ACHN (cell line): Measurements from ENCODE around the gene EDA.
"Not testable (repeated sequence)": the region's sequence is repeated elsewhere in the genome, so short reads cannot be mapped to it uniquely, and the experiment has no call there.

Experiments used
- DNase-seq: peaks from one replicate; pipeline ENCODE4 v3.0.0-alpha.2; 2015
- in situ Hi-C: cut with HindIII; loops from 2 replicates; pipeline ENCODE4 v1.10.0; 2017; ENCODE audit warnings: low sequenced_read_pairs, low pct_ligation_motif_present, low pct_unique_long_range_greater_than_20kb

The EDA gene

DNA sequence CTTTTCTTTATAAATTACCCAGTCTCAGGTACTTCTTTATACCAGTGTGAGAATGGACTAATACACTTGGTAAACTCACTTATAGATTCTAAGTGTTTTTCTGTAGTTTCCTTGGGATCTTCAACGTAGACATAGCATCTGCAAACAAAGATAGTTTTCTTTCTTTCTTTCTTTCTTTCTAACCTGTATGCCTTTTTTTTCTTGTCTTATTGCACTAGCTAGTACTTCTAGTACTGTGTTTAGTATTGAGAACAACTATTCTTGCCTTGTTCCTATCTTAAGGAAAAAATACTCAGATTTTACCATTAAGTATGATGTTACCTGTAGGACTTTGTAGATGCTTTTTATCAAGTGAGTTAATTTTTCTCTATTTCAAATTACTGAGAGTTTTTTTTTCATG, 102.2 kb downstream of the EDA start:
- DNase-seq = no peak
- in situ Hi-C loops = no loop called here

- in situ Hi-C loops = no loop called here
- DNase-seq = no peak
Measured at GRCh38 chrX:69724307-69724706, 108.4 kb downstream of the EDA start.

DNA sequence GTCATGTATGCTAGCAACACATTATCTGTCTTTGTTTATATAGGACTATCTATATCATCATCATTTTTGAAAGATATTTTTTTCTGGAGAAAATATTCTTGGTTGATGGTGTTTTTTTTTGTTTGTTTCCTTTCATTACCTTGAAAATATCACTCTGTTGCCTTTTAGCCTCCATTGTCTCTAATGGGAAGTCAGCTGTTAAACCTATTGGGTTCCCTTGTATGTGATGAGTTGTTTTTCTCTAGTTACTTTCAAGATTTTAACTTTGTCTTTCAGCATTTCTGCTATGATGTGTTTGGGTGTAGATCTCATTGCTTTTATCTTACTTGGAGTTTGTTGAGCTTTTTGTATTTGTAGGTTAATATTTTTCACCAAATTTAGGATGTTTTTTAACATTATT, 124.4 kb downstream of the EDA start:
- no peak for DNase-seq
- in situ Hi-C loops = no loop called here

DNA sequence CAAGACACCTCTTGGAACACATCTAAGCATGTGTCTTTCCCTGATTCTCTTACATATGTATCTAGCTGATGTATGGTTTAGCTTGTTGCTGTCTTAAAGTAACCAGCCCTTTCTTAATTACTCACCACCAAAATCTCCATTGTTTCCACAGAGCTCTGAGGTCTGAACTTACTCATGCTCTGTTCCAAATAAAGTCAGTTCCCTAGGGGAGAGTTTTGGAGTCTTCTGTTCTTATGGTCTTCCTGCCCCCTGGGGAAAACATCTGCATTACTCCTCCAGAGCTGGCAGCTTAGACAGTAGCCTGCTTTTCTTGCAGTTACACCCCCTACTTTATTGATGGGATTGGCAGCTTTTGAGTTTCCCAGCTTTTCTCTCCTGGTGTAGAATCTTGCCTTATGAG, 125.8 kb downstream of the EDA start:
- in situ Hi-C loops = no loop called here
- DNase-seq = no peak

DNA sequence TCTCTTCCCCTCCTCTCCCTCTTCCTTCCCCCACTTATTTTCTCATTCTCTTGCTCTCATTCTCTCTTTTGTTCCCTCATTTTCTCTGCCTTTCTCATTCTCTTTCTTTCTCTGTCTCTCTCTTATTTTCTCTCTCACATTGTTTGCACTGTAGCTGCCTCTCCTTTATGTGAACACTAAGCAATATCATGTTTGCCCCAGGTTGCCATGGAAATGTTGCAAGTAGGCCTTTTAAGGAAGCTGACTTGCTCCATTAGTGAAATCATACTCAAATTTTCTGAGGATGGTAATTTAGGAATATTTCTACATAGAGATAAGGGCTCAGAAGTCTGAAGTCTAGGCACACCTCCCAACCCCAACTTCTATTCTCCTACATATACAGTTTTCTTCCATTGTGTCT, 130.1 kb downstream of the EDA start:
- in situ Hi-C loops = no loop called here
- DNase-seq = no peak

GRCh38 chrX:69748055-69748454, 132.1 kb downstream of the EDA start:
- DNase-seq = no peak
- in situ Hi-C loops = no loop called here

- in situ Hi-C loops = no loop called here
- no peak for DNase-seq
Measured at GRCh38 chrX:69759921-69760625, 144.2 kb downstream of the EDA start.

DNA sequence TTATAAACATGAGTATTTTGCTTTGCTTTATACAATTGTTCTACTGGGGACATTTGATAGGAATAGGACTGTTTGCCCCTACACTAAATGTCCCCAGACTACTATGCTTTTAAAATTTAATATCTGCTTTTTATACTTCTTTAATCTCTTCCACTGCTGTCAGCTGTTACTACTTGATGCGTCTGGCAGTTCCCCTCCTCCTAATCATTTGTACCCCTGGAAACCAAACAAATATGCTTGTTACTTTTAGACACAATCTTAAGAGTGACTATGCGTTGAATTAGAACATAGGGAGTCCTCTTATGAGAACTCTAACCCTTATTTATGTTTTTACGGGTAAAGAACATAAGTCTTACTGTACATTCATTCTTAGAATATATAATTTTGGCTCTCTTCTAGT, 145.7 kb downstream of the EDA start:
- DNase-seq = no peak
- in situ Hi-C loops = no loop called here

GRCh38 chrX:69762340-69762739, 146.4 kb downstream of the EDA start:
- no peak for DNase-seq
- in situ Hi-C loops = no loop called here

DNA sequence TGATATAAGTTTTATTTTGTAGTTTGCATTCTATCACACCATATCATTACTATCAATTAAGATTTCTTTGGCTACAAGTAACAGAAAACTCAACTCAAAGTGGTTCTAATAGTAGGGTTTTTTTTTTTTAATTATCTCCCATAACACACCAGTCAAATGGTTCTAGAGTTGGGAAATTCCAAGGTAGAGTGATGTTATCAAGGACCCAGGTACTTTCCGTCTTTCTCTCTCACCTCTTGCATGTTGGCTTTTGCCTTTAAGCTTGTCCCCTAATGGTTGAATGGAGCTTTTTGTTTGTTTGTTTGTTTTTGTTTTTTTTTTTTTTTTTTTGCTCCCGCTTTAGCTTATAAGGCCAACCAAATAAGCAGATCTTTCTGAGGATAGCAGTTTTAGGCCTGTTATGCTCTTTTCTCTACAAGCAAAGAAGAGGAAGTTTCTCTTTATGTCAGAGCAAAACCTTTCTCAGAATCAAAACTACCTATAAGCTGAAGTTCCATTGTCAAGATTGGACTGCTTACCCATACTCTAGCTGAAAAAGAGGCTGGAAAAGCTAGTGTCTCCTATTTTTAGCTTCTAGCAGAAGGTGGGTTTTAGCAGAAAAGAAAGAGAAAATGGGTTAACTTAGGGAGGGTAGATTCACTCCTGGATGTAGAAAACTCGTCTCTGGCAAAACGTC, 177.5 kb downstream of the EDA start:
- in situ Hi-C loops = no loop called here
- DNase-seq = no peak

DNA sequence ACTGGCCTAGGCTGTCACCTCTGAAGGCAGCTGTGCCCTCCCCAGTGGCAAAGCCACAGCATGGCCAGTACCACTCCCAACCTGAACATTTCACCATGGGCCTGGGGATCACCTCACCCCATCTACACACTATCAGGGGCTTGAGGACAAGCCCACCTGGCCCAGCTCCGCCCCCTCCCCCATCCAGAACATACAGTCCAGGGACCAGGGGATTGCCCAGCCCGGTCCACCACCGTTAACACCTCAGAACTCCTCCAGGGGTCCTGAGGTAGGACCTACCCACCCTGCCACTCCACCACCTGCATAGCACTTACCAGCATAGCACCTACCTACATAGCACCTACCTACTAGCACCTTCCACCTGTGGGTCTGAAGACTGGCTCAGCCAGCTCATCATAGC, 179.8 kb downstream of the EDA start:
- DNase-seq = no peak
- in situ Hi-C loops = no loop called here

DNA sequence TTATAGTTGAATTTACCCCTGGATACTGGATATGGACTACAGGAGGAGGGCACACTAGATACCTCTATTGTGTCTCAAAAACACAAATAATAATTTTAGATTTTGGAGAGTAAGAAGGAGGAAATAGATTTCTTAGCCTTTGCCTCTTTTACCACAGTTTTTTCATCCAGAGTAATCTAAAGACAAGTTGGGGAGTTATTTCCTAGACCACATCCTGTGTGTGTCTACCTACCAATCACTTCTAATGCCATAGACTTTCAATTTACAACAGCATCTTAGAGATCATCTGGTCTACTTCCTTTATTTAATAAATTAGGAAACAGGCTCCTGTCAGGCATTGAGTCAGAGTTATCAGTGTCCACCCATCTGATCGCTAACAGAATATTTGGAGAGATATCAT, 191.5 kb downstream of the EDA start:
- in situ Hi-C loops = no loop called here
- DNase-seq = no peak

- no peak for DNase-seq
- in situ Hi-C loops = no loop called here
Measured at GRCh38 chrX:69808375-69808774, 192.5 kb downstream of the EDA start.

- in situ Hi-C loops = no loop called here
Measured at GRCh38 chrX:69813677-69814076, 197.8 kb downstream of the EDA start.

DNA sequence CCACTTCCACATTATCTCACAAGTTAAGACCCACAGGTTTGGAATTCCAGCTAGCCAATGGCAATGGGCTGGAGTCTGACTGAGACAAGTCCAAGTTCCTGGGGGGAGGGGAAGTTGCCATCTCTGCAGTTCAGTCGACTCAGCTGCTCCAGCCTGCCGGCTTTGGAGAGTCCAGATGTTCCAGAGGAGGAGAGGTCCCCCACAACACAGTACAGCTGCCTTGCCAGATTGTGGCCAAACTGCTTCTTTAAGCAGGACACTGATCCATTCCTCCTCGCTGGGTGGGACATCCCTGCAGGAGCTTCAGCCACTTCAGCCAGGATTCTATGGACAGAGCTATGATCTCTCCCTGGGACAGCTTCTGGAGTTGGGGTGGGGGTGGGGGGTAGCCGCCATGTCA, 199.2 kb downstream of the EDA start:
- DNase-seq = no peak
- in situ Hi-C loops = no loop called here

More at GRCh38 chrX:69813677-69814076, 197.8 kb downstream of the EDA start:
- DNase-seq = no peak

DNA sequence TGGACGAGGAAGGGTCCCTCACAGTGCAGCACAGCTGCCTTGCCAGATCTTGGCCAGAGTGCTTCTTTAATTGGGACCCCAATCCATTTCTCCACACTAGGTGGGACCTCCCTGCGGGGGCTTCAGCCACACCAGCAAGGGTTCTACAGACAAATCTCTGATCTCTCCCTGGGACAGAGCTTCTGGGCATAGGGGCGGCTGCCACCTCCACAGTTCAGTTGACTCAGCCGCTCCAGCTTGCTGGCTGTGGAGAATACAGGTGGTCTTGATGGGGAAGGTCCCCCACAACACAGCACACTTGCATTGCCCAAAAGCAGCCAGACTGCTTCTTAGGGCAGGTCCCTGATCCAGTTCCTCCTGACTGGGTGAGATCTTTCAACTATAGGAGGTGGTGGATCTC, 199.6 kb downstream of the EDA start:
- DNase-seq = no peak
- in situ Hi-C loops = no loop called here

- no peak for DNase-seq
- in situ Hi-C loops = no loop called here
Measured at GRCh38 chrX:69844636-69845035, 228.7 kb downstream of the EDA start.

DNA sequence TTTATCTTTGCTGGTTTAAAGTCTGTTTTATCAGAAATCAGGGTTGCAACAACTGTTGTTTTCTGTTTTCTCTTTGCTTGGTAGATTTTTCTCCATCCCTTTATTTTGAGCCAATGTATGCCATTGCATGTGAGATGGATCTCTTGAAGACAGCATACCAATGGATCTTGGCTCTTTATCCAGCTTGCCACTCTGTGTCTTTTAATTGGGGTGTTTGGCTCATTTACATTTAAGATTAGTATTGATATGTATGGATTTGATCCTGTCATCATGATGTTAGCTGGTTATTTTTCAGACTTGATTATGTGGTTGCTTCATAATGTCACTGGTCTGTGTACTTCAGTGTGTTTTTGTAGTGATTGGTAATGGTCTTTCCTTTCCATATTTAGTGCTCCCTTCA, 244.1 kb downstream of the EDA start:
- DNase-seq, in situ Hi-C loops: not testable (repeated sequence)

- in situ Hi-C loops = no loop called here
- DNase-seq = no peak
Measured at GRCh38 chrX:69876221-69876620, 260.3 kb downstream of the EDA start.

DNA sequence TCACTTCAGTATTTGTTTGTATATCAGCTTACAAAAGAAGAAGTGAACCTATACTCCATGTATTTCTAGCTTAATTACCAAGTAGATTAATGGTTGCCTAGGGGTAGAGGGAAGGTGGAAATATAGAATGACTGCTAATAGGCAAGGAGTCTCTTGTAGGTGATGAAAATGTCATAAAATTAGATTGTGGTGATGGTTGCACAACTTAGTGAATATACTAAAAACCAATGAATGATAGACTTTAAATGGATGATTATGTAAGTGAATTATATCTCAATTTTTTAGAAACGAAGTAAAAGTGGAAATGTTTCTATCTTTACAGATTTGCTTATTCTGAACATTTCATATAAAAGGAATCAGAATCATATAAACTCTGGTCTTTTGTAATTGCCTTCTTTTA, 268.3 kb downstream of the EDA start:
- in situ Hi-C loops = no loop called here

More for the DNA sequence above, 268.3 kb downstream of the EDA start:
- DNase-seq = no peak
